ENCODE results near the gene CCDC190.
"Not testable (repeated sequence)": the region's sequence is repeated elsewhere in the genome, so short reads cannot be mapped to it uniquely, and the experiment has no call there.

The CCDC190 gene

DNA sequence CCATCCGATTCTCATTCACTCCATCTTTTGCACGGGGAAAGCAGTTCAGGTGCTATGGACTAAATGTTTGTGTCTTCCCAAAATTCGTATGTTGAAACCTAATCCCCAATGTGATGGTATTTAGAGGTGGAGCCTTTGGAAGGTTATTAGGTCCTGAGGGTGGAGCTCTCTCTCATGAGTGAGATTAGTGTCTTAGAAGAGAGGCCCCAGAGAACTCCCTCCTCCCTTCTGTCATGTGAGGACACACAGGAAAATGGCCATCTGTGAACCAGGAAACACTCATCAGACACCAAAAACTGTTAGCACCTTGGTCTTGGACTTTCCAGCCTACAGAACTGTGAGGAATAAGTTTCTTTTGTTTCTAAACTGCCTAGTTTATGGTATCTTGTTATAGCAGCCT lies 15.8 kb upstream of the CCDC190 start:
- FAIRE-seq, result no peak

DNA sequence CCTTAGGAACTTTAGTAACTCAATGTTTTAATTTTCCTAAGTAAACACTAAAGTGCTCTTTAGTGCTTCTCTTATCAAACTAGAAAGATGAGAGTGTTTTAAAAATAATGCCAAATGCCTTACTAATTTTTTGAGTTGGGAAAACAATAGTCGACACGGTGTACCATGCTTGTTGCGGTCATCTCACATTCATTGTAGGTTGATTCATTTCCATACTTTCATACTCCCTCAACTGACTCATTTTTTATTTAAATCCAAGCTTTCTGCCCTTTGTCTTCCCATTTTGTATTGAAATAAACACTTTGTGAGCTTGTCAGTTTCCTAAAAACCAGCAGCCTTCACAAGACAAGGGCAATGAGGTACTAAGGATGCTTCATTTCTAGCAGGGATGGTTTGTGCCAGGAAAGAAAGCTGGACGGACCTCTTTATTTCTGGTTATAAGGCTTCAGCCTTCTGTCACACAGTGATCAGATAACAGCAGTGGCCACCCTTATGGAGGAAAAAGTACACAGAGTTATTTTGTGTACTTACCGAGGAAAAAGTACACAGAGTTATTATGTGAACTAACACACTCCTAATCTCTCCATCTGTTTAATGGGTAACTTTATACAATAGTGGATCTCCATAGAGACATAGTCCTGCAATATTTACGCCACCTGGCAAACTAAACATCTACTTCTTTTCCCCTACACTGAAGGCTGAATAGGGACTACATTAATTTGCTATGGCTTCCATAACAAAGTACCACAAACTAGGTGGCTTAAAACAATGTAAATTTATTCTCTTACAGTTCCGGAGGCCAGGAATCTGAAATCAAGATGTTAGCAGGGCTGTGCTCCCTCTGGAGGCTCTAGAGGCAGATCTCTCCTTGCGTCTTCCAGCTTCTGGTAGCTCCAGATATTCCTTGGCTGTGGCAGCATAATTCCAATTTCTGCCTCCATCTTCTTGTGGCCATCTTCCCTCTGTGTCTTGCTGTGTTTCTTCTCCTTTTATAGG lies 13.0 kb upstream of the CCDC190 start:
- no peak for FAIRE-seq

DNA sequence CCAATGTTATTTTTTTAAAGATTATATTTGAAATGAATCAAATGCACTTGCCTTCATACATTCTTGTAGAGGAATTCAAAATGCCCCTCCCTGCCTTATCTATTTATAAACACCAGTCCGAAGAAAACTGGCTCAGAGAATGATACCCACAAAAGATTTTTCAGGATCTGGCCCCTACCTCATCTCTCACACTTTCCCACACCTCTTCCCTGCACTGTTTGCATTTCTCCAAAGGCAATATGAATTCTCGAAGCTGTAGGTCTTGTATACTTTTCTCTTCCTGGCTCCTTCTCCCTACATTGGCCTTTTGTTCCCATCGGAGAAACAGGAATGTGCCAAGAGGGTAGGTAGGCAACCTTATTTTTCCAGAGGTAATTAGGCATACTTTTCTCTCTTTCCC lies 12.0 kb upstream of the CCDC190 start:
- FAIRE-seq, result no peak

DNA sequence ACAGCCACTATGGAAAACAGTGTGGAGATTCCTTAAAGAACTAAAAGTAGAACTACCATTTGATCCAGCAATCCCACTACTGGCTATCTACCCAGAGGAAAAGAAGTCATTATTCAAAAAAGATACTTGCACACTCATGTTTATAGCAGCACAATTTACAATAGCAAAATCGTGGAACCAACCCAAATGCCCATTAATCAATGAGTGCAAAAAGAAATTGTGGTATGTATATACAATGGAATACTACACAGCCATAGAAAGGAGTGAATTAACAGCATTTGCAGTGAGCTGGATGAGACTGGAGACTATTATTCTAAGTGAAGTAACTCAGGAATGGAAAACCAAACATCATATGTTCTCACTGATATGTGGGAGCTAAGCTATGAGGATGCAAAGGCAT lies 10.4 kb upstream of the CCDC190 start:
- FAIRE-seq, result not testable (repeated sequence)

DNA sequence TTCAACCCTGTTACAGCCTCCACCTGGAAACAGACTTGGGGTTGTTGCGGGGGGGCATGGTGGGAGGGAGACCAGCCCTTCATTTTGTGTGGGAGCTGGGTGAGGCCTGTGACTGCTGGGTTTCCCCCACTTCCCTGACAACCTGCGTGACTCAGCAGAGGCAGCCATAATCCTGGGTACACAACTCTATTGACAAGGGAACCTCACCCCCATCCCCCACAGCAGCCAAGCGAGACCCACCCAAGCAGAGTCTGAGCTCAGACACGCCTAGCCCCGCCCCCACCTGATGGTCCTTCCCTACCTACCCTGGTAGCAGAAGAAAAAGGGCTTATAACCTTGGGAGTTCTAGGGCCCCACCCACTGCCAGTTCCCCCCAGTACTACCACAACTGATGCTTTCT lies 8.0 kb upstream of the CCDC190 start:
- no peak for FAIRE-seq

DNA sequence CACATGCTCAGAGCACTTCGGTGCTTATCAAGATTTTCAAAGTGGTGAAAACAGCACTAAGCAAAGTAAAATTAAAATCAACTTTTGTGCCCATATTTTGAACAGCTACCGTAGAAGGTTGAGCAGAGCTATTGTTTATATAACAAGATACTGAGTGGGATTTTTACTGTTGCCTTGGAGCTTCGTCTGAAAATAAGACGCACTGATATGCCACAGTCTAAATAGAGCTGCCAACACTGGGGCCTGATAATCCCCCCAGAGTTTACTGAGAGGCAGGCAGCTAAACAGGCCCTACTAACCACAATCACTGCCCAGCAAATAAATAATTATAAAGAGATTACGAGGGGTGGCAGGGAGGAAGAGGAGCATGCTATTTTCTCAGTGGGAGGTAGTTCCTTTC lies 650 bp upstream of the CCDC190 start:
- FAIRE-seq, result no peak

DNA sequence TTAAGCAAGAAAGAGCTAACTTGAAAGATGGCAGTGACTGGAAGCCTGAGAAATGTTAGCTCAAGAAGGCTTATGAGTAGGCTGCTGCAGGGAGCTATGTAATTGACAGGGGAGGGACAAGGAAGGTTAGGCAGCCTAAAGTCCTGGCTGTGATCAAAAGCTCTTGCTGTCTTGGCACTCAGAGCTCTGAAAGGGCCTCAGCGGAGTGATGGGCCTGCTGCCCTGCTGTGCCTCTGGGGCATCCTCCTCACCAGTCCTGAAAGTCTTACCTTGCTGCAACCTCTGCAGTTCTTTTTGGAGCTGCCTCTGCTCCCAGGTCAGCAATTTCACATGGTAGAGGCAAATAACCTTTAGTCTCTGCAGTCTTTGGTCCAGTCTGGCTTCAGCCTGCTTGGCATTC lies 1.8 kb downstream of the CCDC190 start:
- FAIRE-seq, result no peak

DNA sequence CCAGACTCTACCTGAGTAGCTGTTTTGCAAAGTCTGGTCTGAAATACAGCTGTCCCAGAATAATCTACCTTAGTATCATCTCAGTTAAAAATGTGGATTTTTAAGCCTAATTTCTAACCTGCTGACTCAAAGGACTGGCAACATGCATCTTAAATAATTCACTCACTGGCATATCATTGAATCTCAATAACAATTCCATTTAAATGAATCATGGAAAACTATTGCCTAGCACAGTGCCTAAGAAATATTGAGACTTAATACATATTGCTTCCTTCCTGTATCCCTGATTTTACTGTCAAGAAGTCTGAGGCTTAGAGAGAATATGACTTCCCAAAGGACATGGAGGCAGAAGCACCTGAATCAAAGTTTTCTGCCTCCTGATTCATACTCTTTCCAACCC lies 3.1 kb downstream of the CCDC190 start:
- FAIRE-seq, result no peak

DNA sequence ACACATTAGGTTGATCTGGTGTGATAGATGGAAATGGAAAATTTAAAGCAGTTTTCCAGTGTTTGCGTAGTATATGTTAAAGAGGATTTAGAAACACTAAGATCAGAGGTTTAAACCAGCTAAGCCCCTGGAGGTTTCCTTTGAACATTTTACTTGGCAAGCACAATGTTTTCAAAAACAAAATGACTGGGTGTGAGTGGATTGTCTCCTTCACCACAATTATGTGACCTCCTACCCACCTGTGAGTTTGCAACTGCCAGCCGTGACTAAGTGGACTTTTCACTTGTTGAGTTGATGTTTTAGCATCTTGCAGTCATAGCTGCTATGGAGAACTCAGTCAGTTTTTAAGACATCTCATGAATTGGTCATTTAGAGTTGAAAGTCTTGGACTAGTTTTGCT lies 4.7 kb downstream of the CCDC190 start:
- FAIRE-seq, result no peak

DNA sequence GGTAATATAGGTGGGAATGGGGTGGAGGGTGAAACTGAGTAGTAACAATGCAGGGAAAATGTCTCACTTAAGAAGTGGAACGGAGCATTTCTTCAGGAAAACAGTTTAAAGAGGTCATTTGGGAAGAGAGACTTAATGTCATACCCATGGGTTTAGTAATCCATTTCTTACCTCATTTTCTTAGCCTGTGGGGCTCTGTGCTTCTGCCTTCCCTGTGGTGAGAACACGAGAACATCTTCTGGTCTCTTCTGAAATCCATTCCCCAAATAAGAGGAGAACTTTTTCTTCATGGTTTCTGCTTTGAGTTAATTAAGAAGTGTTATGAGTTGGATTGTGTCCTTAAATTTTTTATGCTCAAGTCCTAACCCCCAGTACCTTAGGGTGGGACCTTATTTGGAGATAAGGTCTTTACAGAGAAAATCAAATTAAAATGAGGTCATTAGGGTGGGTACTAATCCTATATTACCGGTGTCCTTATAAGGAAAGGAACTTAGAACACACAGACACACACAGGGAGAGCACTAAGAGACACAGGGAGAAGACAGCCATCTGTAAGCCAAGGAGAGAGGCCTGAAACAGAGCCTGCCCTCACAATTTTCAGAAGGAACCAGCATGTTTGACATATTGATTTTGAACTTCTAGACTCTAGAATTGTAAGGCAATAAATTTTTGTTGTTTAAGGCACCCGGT lies 5.4 kb downstream of the CCDC190 start:
- no peak for FAIRE-seq

DNA sequence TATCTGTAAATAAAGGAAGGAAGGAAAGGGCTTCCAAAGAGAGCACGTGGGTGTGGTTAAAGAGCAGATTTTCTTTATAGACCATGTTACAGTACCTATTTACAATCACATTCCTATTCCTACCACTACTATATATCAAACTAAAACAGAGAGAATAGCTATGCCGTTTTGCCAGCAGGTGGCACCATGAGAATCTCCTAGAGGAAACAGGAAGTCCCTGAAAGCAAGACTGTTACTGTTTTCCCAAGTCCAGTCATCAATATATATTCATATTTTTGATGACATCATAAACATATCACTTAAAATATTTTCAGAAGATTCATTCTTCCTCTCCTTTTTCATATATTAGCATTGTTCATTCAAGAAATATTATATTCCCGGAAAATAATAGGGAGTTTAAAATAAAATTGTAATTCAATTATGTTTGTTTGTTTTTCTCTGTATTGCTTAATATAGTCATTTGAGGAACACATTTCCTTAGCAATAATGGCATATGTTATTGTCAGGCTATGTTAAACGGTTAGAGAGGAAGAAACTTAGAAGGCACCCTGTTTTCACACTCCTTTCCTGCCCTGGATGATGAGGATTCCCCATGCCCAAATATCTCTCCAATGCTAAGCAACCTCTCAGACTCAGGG lies 6.6 kb downstream of the CCDC190 start:
- FAIRE-seq, result peak; percentile 87

DNA sequence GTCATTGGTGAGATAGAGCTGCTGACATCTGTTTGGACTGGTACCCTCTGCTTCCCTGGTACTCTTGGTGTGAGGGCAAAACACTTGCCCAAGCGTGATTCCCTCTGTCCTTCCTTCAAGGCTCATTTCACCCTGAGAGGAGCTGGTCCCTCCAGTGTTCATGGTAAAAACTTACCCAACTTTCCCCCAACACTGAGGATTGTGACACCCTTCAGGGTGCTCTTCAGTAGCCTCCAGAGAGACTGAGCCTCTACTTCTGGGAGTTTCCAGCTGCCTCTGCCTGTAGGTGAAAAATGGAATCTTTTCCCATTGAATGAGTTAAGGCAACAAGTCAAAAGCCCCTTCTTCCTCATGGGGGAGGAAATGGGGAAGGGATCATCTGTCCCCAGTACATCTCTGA lies 9.6 kb downstream of the CCDC190 start:
- no peak for FAIRE-seq

DNA sequence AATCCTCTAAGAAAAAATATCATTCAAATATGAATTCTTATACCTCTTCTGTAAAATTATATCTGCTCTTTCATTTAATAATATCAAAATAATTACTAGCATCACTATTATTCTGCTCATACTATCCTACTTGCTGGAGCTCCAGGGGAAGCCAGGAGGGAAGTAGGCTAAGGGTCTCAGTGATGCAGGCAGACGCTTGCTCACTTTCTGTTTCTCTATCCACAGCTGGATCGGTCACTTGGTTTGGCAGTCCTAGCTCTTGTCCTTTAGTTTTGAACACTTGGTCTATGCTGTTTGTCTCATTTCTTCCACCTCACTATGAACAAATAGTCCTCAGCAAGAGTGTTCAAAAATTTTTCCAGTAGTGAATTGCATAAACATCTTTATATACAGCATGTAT lies 11.3 kb downstream of the CCDC190 start:
- FAIRE-seq, result no peak

DNA sequence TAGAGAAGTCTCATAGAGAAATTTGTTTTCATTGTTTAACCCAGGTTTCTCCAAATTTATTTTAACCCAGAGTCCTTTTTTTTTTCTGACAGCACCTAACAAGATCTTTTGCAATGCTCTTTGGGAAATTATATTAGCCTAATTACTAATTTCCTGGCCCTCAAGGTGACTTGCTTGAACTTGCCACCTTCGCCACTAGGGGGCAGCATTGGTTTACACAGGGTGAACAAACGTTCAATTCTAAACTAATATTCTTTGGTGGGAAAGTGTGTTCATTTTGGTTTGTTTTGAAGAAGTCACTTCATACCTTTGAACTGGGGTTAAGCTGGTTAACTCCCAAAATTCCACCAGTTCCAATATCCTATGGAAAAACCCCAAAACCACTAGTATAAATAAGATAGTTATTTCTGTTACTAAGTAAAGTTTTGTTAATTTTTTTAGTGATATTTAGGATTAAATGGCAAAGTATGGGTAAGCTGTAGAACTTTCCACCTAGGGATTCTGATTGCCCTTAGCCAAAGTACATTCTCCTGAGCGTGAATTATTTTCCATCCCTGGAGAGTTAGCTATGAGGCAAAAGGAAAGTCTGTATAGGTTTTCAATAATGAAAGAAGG lies 13.0 kb downstream of the CCDC190 start:
- peak; percentile 4 for FAIRE-seq

DNA sequence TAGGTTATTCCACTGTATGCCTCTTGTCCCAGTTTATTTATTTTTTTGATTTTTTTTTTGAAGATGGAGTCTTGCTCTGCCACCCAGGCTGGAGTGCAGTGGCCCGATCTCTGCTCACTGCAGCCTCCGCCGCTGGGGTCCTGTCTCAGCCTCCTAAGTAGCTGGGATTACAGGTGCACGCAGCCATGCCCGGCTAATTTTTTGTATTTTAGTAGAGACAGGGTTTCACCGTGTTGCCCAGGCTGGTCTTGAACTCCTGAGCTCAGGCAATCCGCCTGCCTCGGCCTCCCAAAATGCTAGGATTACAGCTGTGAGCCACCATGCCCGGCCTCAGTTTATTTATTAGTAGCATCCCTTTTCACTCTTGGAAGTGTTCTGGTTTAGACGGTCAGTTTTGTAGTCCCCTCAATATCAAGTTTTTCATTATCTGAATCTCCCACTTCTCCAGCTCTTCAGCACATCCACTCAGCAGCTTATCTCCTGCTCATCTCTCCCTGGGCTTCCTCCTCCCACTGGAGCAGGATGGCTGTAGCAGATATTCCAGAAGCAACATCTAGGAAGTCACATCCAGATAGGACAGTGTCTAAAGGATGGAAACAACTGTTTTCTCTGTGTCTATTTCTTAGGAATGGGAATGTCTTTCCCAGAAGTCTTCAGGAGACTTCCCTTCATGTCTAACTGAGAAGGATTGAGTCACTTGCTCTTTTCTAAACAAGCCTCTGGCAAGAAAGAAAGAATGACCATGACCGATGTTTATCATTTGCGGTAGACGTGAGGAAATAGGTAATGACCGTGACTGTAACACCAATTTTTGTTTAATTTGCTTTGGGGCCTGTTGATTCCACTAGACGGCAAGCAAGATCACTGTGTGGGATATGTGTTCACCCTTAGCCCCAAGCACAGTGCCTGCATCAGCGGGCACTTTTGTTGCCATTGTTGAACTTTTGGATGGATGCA lies 14.4 kb downstream of the CCDC190 start:
- no peak for FAIRE-seq

DNA sequence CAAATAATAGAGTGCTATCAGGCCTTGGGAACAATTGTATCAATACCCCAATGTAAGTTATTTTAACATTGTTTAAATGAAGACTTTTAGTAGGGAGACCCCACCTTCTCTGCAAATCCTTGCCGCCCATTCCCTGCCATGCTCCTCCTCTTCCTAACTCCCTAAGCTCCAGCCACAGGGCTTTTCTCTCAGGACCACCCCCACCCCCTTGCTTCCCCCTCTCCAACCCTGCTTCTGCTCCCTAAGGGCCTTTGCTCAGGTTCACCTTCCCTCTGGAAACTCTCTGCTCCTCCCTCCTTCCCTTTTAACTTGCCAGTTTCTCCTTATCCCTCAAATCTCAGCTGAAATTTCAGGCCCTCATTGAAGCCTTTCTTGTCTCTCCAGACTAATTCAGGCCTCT lies 16.8 kb downstream of the CCDC190 start:
- FAIRE-seq, result no peak

DNA sequence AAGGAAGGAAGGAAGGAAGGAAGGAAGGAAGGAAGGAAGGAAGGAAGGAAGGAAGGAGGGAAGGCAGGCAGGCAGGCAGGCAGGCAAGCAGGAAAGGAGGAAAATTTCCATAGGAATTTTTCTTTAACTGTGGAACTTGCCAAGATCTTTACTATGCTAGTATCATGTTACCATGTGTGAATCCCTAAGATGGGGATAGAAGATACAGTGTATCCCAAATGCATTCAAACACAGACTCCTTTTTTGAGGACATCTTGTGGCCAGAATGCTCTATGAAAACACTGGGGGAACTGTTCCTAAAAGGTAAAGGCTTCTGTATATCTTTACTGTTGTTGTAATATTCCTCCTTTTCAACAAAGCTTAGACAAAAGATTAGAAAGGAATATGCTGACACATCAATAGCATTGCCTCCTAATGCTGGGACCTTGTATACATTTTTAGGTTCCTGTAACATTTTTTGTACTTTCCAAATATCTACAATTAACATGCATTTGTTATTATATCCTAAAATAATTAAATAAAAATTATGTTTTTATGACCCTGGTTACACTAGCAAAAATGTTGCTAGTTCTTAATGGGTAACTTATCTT lies 20.6 kb downstream of the CCDC190 start:
- no peak for FAIRE-seq

DNA sequence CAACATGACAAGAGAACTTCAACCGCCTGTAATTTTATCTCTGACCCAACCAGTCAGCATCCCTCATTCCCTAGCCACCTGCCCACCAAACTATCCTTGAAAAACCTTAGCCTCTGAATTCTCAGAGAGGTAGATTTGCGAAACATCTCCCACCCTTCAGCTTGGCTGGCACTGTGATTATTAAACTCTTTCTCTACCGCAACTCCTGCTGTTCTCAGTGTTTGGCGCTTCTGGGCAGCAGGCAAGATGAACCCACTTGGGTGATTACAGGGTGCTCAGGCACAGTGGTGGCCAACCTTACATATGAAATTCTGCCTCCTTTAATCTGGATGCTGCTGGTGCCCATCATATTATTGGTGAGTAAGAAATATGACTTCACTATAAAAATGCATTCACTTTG lies 22.1 kb downstream of the CCDC190 start:
- no peak for FAIRE-seq

DNA sequence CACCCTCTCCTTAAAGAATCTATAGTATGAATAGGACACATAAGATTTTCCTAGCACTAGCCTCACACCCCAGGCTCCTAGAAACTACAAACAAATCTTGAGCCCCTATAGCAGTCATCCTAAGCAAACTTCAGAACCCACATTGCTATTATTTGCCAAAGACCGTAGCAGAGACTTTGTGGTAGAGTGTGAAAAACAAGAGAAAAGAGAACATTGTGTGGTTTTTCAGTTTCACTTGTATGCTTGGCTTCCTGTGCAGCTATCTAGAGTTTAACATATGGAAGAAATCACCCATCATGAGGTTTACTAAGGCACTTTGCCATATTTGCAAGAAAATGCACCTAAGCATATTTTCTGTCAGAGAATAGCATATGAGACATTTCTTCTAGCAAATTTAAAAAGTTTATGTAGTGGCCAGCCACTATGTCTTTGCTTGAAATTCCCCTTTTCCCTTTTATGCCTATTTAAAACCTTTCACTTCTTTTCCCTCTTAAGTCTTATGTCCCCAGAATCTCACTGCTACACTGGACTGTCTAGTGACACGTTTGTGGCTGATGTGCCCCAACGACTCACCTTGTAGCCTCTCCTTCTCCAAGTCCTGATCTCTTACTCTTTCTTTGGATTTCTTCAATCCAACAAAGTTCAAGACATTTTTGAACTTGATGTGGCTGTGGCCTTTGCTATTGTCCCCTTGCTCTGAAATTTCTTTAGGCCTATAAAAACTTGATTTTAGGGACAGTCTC lies 25.6 kb downstream of the CCDC190 start:
- FAIRE-seq, result no peak

DNA sequence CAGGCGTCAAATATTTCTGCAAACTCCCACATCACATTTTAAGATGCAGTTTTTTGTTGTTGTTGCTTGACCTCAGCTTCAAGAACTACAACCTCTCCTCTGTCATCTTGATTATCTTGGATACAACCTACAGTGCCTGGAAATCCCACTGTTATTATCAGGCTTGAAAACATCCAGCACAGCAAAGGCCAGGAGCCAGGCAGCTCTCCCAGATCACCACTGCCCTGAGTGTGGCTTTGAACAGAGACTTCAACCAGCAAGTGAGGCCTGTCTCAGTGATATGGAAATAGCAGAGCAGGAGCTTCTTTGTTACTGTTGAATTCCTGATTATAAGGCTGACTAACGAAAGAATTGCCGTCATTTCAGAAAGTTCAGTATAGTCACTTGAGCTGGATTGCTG lies 28.5 kb downstream of the CCDC190 start:
- FAIRE-seq, result peak; percentile 33

DNA sequence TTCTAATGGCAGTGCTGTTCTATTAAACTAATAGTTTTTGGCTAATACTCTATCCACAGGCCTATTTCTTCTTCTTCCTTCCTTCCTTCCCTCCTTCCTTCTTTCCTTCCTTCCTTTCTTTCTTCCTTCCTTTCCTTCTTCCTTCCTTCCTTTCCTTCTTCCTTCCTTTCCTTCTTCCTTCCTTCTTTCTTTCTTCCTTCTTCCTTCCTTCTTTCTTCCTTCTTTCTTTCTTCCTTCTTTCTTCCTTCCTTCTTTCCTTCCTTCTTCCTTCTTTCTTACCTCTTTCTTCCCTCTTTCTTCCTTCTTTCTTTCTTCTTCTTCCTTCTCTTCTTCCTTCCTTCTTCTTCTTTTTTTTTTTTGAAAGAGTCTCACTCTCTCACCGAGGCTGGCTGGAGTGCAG lies 31.7 kb downstream of the CCDC190 start:
- no peak for FAIRE-seq

Data from endometrium (tissue), 2 donors.